Measurements from ENCODE around the gene MARCHF3. TPM values are rescaled to one million over a fixed set of nuclear protein-coding genes. Genes with fewer than 3 reads are reported as not detected.

MARCHF3 gene
- total and polyA plus RNA-seq, 2 donors from 2014 or later = 1.5 to 8.0 TPM

- DNase-seq (no peak), FAIRE-seq (no peak)
- intact Hi-C loops (cut with DNase I) = no loop called here
- Histone ChIP-seq H3K9ac (ENCODE audit: low read length in 3 of 3) (no peak overlapping the region), H3K4me3 (ENCODE audit: low read length in 3 of 3) (no peak overlapping the region), H3K27me3 (ENCODE audit: control insufficient read depth, insufficient read depth, low read length) (no peaks in the 10 kb centered on the region), H3K27ac (ENCODE audit: low read depth in 2 of 2, low read length in 2 of 2) (no peak overlapping the region), H3K36me3 (ENCODE audit: control insufficient read depth in 2 of 3, insufficient read depth in 3 of 3, low read length in 3 of 3) (no peaks in the 10 kb centered on the region), H3K9me3 (ENCODE audit: control insufficient read depth in 2 of 3, insufficient read depth in 1 of 3, low read length in 3 of 3) (no peaks in the 10 kb centered on the region), H3K4me1 (ENCODE audit: control insufficient read depth in 2 of 3, insufficient read depth in 2 of 3, low read depth in 1 of 3, low read length in 3 of 3) (no peaks in the 10 kb centered on the region)
- TF ChIP-seq CTCF (IDR thresholded peaks at IDR 0.05; ENCODE audit: borderline replicate concordance, extremely low read depth, insufficient read depth) = no peak
Measured at GRCh38 chr5:126963822-126964375, 66.5 kb downstream of the MARCHF3 start.

GRCh38 chr5:126961702-126962101 lies 68.7 kb downstream of the MARCHF3 start:
- no peak for TF ChIP-seq CTCF (IDR thresholded peaks at IDR 0.05; ENCODE audit: borderline replicate concordance, extremely low read depth, insufficient read depth)
- Histone ChIP-seq H3K4me3 (ENCODE audit: low read length in 3 of 3) (no peak overlapping the region), H3K27ac (ENCODE audit: low read depth in 2 of 2, low read length in 2 of 2) (no peak overlapping the region), H3K9ac (ENCODE audit: low read length in 3 of 3) (no peak overlapping the region), H3K4me1 (ENCODE audit: control insufficient read depth in 2 of 3, insufficient read depth in 2 of 3, low read depth in 1 of 3, low read length in 3 of 3) (no peaks in the 10 kb centered on the region), H3K9me3 (ENCODE audit: control insufficient read depth in 2 of 3, insufficient read depth in 1 of 3, low read length in 3 of 3) (no peaks in the 10 kb centered on the region), H3K27me3 (ENCODE audit: control insufficient read depth, insufficient read depth, low read length) (no peaks in the 10 kb centered on the region), H3K36me3 (ENCODE audit: control insufficient read depth in 2 of 3, insufficient read depth in 3 of 3, low read length in 3 of 3) (no peaks in the 10 kb centered on the region)
- DNase-seq = no peak
- no peak for FAIRE-seq
- intact Hi-C loops (cut with DNase I) = no loop called here

GRCh38 chr5:126961128-126961527 lies 69.2 kb downstream of the MARCHF3 start:
- H3K9ac ChIP-seq (ENCODE audit: low read length in 3 of 3) = no peak overlapping the region
- no peak for FAIRE-seq
- no peak overlapping the region for H3K4me3 ChIP-seq (ENCODE audit: low read length in 3 of 3)
- H3K36me3 ChIP-seq (ENCODE audit: control insufficient read depth in 2 of 3, insufficient read depth in 3 of 3, low read length in 3 of 3) = no peaks in the 10 kb centered on the region
- no peaks in the 10 kb centered on the region for H3K9me3 ChIP-seq (ENCODE audit: control insufficient read depth in 2 of 3, insufficient read depth in 1 of 3, low read length in 3 of 3)
- H3K27me3 ChIP-seq (ENCODE audit: control insufficient read depth, insufficient read depth, low read length) = no peaks in the 10 kb centered on the region
- intact Hi-C loops (cut with DNase I) = no loop called here
- no peak overlapping the region for H3K27ac ChIP-seq (ENCODE audit: low read depth in 2 of 2, low read length in 2 of 2)
- no peak for DNase-seq
- H3K4me1 ChIP-seq (ENCODE audit: control insufficient read depth in 2 of 3, insufficient read depth in 2 of 3, low read depth in 1 of 3, low read length in 3 of 3) = no peaks in the 10 kb centered on the region
- TF ChIP-seq CTCF (IDR thresholded peaks at IDR 0.05; ENCODE audit: borderline replicate concordance, extremely low read depth, insufficient read depth) = no peak

GRCh38 chr5:126959188-126959587 lies 71.2 kb downstream of the MARCHF3 start:
- FAIRE-seq (no peak), DNase-seq (no peak)
- H3K36me3 ChIP-seq (ENCODE audit: control insufficient read depth in 2 of 3, insufficient read depth in 3 of 3, low read length in 3 of 3) = no peaks in the 10 kb centered on the region
- H3K9me3 ChIP-seq (ENCODE audit: control insufficient read depth in 2 of 3, insufficient read depth in 1 of 3, low read length in 3 of 3) = no peaks in the 10 kb centered on the region
- no peaks in the 10 kb centered on the region for H3K4me1 ChIP-seq (ENCODE audit: control insufficient read depth in 2 of 3, insufficient read depth in 2 of 3, low read depth in 1 of 3, low read length in 3 of 3)
- H3K27ac ChIP-seq (ENCODE audit: low read depth in 2 of 2, low read length in 2 of 2) = no peak overlapping the region
- no peak overlapping the region for H3K4me3 ChIP-seq (ENCODE audit: low read length in 3 of 3)
- H3K9ac ChIP-seq (ENCODE audit: low read length in 3 of 3) = no peak overlapping the region
- no peaks in the 10 kb centered on the region for H3K27me3 ChIP-seq (ENCODE audit: control insufficient read depth, insufficient read depth, low read length)
- intact Hi-C loops (cut with DNase I) = no loop called here
- no peak for TF ChIP-seq CTCF (IDR thresholded peaks at IDR 0.05; ENCODE audit: borderline replicate concordance, extremely low read depth, insufficient read depth)
